ENCODE data around the gene IFNA6. TPM values are rescaled to one million over a fixed set of nuclear protein-coding genes. Genes with fewer than 3 reads are reported as not detected.
"Not testable (repeated sequence)": the region's sequence is repeated elsewhere in the genome, so short reads cannot be mapped to it uniquely, and the experiment has no call there.

IFNA6 gene
- total RNA-seq: not detected

DNA sequence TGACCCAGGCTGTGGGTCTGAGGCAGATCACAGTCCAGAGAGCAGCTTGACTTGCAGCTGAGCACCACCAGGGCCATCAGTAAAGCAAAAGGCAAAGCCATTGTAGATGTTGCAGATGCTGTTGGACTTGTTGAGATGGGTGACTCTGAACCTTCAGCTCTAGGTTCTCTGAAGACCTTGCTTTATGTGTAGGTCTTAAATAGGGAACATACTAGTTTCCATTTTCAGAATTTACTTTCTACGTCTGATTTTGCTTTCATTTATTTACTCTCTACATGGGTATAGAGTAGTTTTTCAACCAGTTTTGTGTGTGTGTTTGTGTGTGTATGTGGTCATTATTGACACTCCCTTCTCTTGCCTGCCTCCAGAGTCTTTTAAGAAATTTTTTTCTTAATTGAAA is at the start of gene IFNA6:
Gene IFNA6 (minus strand): TSS at position 101 of the 400 bp plus-strand sequence. CDS start 0 bp downstream, at position 101.
- no peak for DNase-seq

DNA sequence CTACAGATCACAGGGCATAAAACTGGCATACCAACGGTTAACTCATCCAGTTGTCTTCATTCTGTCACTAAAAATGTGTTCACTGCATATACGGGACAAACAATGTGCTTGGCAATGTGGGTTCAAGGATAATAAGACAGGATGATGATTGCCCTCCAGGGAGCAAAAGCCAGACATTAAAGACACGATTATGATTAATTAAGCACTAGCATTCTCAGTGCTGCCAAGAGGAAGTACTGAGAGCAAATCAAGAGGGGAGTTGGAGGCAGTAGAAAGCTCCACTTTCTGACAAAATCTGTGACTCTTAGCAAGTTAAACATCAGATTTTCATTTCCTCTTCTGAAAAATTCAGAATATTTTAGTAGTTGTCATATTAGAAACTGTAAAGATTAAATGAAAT is 49.3 kb upstream of the IFNA6 start:
- no peak for DNase-seq

DNA sequence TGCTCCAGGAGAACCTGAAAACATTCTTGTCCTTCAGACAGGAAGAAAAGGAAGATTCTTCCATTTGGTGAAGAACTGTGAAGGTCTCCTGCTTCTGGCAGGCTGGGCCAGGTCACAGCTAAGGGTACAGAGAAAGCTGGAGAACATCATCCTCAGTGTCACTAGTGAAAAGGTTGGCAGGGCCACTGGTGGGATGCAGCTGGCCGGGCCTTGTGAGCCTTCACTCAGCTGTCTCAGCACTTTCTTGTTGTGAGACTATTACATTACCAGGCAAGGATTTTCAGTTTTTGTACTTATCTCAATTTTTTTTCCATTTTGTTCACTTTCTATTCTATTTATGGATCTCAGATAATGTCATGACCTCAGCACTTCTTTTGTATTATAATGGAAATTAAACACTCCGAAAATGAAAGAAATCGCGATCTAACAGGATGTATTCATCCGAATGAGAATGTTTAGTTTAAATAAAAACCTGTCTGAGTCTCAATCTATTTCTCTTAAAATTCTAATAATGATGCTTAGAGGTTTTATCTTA is 48.3 kb upstream of the IFNA6 start:
- DNase-seq: no peak

DNA sequence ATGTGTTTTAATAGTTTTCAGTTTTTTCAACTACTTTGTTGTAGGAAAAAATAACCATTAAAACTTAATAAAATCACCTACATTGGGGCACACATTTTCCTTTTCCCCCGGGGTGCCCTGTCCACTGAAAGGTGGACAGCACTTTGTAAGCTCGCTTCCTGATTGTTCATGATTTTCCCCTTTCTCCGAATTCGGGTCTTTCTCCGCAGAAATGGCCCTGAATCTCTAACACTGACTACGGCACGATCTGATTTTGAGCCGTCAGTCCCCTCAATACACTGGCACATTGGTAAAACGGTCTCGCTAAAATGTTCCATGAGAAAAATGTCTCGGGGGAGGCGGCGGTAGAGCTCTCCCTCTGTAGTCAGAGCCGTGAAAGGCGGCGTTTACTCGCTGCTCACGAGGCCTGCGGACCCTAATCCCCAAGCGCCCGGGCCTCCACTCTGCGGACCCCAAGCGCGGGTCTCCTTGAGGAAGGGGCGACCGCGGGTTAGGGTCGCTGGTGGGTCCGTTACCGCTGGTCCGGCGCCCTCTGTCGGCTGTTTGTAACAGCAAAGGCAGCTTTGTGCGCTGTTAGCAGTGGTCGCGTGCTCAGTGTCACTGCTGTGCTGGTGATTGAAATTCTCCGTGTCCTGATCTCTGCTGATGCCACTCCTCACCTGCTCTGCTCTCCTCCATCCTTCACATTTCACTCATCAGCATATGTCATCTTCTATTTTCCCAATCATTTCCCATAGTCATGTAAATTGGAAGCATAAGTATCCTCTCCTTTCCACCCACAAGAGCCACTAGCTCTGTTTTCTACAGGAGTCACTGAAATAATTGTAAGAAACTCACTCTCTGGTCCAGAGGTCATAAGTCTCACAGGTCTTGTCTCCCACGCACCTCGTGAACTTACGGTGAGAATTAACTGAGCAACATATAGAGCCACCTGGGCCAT is 45.4 kb upstream of the IFNA6 start:
- peak; percentile 26 for DNase-seq

DNA sequence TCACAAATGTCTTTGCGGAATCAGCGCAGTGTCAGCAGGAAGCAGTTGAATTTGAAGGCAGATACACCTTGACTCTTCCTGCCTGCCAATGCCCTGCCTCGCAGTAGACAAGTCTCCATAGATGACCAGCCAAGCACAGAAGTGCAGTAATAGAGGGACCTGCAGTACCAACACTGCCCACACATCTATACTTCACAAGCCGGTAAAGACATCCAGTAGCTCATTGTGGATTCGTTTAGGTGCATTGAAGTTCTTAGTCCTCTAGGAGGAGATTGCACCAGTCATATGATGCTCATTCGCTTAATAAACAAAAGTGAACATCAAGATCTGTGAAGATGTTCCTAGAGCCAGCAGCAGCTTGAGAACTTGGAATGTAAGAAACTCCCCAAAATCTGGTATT is 41.6 kb upstream of the IFNA6 start:
- DNase-seq: no peak

DNA sequence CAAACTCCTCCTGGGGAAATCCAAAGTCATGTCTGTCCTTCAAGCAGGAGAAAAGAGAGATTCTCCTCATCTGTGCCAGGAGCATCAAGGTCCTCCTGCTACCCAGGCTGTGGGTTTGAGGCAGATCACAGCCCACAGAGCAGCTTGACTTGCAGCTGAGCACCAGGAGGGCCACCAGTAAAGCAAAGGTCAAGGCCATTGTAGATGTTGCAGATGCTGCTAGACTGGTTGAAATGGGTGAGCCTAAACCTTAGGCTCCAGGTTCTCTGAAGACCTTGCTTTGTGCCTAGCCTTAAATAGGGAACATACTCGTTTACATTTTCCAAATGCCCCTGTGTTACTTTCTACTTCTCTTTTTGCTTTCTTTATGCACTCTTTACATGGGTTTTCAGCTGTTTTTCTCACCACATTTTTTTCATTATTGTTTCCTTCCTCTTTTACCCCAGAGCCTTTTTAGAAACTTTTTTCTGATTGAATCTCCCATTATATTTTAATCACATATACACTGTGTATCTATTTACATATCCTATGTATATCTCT is 34.5 kb upstream of the IFNA6 start, which contains the start of gene IFNA2:
Gene IFNA2 (minus strand): TSS at position 268 of the 540 bp plus-strand sequence. CDS start 69 bp downstream, at position 199.
- DNase-seq: no peak

DNA sequence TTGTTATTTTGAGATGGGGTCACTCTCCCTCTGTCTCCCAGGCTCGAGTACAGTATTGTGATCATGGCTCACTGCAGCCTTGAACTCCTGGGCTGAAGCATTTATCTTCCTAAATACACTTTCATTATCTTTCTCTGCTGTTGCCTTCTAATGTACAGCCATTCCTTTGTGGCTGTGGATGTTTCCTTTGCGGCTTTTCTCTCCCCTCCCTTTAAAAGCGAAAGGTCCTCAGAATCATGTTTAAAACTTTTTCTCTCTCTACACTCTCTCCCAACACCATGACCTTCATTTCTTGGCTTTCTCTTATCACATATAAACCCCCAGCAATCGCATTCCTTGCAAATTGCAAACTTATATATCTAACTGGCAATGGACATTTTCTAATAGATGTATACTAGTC is 32.9 kb upstream of the IFNA6 start:
- DNase-seq: no peak

DNA sequence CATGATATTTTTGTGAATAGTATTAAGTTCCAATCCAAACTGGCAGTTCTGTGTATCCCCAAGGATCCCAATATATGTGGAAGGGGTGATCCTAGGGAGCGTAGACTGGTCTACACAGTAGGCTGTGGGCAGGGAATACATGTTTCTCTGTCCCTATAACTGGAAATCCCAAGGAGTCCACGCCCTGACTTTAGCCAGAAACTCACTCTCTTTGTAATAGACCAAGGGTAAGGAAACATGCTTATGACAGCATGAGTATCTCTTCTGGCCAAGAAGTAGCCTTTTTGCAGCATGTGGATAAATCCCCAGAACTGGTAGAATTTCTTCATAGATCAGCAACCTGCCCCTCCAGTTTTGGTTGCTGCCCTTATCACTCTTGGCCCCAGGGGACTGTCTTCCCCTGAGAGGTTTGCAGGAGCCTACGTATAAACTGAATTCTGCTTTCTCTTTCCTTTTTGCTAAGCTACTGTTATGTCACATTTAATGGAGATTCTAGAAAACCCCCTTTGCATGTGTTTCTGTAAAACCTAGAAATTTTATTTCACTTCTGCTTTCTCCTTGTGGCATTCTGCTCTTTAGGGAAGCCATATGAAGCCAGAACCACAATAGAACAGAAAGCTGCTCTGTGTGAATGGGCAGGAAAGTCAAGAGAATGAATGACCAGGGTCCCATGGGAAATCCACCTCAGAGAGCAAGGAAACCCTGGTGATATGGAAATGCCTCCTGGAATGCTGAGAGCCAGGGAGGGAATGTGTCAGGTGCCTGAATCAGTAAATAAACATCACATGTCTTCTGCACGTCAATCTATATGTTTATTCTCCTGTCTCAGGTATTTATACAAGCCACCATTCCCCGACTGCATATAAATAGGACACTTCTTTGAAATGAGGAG is 31.0 kb upstream of the IFNA6 start:
- DNase-seq: no peak

DNA sequence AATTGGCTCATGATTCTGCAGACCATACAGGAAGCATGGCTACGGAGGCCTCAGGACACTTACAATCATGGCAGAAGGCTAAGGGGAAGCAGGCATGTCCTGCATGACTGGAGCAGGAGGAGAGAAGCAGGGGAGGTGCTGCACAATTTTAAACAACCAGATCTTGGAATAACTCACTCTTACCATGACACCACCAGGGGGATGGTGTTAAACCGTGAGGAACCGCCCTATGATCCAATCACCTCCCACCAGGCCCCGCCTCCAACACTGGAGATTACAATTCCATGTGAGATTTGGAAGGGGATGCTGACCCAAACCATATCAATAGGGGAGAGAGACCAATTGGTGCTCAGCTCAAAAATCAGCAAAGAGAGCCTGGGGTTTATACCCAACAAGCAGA is 20.8 kb upstream of the IFNA6 start:
- DNase-seq: not testable (repeated sequence)

DNA sequence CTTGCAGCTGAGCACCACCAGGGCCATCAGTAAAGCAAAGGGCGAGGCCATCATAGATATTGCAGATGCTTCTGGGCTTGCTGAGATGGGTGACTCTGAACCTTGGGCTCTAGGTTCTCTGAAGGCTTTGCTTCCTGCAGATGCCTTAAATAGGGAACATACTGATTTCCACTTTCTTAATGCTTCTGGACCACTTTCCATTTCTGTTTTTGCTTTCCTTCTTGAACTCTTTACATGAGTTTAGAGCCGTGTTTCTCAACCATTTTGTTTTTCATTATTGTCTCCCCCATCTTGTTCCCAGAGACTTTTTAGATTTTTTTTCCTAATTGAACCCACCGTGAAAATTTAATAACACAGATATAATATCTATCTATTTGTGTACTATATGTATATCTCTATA is 17.3 kb upstream of the IFNA6 start, which contains the start of gene IFNA13:
Gene IFNA13 (minus strand): TSS at position 101 of the 400 bp plus-strand sequence. CDS start 47 bp downstream, at position 54.
- no peak for DNase-seq

DNA sequence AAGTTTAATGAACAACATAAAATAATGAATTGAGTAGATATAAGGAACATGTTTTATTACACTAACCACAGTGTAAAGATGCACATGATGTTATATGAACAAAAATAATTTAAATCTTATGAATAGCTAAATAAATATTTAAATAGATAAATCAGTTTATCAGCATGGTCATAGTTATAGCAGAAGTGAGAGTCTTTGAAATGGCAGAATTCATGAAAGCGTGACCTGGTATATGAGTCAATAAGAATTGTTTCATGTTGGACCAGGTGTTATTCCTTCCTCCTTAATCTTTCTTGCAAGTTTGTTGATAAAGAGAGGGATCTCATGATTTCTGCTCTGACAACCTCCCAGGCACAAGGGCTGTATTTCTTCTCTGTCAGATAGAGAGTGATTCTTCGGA is 16.5 kb upstream of the IFNA6 start:
- not testable (repeated sequence) for DNase-seq

DNA sequence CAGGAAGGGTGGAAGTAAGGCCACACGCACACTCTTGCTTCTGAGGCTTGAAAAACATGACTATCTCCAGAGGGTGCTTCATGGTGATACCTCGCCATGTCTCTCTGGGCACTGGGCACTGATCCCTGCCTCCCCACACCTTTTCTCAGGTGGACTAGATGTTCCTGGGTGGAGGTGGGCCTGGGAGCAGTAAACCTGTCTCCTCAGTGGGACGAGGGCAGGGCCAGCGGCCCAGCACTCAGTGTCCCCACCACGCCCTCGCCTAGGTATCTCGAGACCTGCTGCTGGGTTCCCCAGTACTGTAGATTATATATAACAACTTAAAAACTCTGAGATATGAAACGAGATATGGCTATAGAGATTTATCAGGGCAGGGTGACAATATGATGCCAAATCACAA is 11.6 kb upstream of the IFNA6 start:
- DNase-seq: no peak

DNA sequence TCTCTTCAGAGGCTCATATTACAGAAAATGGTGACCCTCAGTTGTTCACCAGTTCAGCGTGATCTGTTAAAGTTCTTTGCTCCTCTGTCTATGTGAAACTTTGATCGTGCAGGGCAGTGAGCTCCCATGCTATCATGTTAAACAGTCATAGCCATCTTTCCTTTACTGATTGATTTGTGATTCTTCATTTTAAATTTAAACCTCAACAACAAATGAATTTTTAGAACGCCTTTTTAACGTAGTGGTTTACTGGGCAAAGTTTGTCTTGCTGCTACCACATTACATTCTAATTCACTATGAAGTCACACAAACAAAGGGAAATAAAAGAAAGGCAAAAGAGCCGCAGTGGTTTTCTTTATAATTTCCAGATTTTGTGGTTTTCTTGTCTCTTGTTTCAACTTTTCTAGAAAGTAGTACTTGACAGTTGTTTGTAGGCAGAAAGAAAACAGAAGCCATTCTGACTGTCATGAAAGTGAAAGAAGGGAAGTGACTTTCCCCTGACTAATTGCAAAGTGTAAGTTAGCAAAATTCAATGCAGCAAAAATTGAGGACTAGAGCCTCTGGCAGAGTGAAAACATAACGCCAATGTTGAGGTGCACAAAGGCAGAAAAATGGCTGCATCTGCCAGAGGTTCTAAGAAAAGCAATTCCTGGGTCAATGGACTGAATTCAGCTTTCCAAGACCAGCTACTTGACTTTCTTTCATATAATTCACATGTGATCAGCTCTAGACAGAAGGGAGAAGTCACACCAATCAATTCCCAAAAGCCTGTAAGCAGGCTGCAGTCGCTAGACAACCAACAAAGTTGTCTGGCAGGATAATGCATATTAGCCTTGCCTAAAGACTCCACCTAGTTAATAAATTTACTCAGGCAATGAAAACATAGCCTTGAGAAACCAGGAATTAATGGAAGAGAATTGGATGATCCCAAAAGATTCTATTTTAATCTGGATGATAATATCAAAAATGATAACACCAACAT is 7.1 kb upstream of the IFNA6 start:
- DNase-seq: no peak

DNA sequence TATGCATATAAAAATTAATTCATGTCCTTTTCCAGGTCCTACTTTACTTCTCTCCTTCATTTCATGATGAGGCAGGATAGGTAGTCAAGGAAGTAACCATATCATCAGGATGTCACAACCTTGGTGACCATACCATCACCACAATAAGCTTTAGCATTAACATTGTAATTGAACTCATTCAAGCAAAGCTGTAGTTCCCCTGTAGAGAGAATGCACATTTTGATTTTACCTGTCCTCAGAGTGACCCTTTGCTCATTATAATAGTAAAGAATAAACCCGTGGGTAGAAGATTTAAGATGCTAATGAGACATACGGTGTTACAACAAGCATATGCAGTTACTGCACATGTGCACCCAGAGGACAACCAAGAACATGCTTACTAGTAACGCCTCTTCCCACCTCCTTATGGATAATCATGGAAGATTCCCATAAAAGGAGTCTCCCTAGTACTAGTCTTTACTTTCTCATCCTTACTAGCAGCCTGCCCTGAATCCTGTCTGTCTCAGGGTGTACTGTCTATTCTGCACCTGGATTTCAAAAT is 2.2 kb downstream of the IFNA6 start:
- no peak for DNase-seq

DNA sequence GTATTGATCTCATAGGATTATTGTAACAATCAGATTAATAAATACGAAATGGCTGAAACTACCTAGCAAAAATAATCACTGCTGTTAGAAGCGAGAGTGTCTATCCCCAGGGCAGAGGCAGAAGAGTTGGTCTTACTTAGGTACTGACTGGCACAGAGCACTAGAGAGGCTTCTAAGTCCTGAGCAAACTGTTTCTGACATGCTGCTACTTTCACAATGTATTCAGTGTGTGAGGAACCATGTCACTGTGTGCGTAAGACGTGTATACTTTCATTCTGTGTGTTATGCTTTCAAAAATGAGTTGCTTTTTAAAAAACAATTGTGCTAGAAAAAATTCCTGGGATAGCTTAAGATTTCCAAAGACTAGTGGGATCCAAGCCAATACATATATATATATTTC is 10.0 kb downstream of the IFNA6 start:
- DNase-seq: no peak

DNA sequence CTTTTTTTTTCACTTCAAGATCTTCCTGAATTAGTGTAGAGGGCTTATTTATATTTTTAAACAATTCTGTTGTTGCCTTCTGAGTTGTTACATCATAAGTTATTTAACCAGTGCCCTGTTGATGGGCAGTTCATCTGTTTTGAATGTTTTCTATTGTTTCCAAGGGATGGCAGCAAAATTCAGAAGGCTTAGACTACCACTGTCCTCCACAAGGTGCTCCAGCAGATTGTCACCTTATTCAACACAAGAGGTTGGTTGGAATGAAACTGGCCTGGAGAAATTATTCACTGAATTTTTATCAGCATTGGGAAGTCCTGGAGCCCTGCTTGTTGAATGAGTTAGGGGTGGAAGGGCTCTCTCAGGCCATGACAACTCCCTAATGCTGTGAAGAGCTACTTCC is 14.2 kb downstream of the IFNA6 start:
- no peak for DNase-seq

DNA sequence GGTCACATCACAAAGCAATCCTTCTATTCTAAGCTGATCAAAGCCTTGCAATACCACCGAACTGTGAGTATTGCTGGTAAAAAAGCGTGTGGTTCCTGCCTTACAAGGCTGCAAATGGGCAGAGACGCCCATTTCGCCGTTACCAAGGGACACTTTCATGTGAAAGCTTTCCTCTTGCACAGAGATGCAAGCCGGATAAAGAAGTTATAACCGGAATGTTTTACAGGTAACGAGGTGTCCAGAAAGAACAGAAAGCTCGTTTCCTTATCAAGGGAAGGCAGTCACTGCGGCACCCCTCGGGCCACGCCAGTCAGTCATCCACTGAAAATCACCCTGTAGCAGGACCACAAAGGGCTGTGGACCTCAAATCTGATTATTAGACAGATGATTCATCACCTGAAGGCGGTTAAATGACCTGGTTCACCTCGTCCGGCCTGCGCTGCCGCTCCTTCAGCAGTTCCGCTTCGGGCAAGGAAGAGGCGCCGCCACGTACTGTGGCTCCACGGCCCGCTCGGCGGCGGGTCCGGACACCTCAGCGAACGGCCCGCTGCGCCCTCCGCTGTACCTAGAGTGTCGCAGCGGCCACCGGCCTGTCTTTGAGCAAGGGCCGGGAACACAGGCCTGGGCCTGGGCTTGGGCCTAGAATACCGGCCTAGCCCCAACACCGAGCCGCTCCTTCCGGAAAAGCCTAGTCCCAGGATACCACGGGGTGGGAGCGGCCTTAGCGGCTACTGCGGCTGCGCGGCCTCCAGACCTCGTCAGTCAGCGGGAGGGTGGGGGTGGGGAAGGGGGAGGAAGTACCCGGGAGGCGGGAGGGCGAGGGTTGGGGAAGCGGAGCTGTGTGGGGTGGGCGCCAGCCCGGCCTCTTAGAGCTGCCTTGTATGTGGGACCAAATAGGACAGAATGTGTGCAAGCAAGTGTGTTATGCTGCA is 15.7 kb downstream of the IFNA6 start, which contains the start of gene KLHL9:
Gene KLHL9 (minus strand): TSS at position 704 of the 932 bp plus-strand sequence. CDS start 545 bp downstream, at position 159.
- peak; percentile 92 for DNase-seq

DNA sequence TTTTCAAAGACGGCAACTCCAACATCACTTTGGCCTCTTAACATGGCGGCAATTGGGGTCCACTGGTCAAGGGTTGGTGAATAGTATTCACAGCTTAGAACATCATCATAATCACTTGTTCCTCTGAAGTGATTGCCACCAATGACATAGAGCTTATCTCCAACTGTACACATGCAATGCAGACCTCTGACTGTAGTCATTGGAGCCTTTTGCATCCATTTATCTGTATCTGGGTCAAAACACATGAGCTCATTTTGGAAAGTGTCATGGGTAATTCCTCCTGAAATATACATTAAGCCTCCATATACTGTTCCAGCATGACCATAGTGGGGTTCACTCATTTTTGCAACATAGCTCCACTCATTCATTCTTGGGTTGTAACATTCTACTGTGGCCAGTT is 17.5 kb downstream of the IFNA6 start:
- DNase-seq: no peak

DNA sequence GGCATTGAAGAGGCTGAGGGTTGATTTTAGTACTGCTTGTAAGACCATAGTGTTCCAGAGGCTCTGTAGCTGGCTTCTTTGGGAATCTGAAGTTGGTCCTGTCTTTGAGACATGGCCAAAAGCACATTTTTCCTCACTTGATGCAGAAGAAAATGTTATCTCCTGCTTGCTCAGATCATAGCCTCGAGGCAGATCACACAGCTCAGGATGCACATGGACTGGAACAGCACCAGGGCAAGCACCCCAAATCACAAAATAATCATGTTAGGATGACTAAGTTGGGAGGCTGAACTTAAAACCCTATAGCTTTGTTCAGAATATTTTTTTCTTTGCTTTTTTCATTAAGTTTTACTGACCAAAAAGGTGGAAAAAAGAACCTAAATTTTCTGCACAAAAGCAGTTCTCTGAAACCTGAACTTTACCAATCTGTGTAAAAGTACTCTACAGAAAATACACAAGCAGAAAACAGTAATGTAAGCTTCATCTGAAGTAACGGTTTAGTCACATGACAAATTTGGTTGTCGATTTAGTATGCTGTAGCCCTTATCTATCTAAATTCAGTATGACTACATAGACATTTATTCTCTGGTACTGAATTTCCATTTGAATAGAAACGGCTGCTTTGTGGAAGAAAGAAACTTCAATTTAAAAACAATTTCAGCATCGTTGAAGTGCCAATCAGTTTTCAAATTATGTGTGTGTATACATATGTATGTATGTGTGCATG is 18.8 kb downstream of the IFNA6 start:
- DNase-seq: no peak

All from occipital lobe (tissue), 2 donors.